Measurements from ENCODE around the gene ATP9A.

ATP9A gene

DNA sequence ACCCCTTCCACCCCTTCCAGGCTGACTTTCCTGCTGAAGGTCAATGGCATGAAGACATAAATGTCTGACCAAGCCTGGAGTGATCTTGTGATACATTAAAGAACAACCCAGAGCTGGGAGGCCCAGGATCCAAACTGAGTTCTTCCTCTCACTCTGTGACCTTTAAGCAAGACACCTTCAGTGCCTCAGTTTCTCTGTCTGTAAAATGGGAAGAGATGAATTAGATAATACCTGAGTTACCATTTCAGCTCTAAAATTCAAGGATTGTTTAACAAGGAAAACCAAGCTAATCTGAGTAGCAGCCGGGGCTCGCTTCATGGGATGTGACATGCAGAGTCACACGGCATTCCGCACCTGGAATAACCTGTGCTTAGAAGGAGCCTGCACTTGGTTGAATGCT is 218.7 kb downstream of the ATP9A start:
- no peak for DNase-seq (ENCODE audit: low read depth)

DNA sequence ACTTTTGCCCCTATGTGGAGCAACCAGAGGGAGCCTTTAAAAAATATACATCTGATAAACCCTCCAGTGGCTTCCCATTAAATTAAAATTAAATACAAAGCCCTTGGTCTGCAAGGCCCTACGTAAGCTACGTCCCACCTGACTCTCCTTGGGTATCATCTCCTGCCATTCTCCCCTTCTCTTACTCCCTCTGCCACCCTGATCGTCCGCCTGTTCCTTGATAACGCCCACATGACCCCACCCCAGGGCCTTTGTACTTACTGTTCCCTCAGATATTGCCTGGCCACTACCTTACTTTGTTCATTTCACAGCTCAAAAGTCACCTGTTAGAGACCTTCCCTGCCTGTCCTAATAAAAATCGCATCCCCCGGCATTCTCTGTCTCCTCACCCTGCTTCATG is 220.2 kb downstream of the ATP9A start:
- DNase-seq (ENCODE audit: low read depth) = no peak

All from CMK (cell line).